SK-N-SH treated with all-trans-retinoic acid at 6 μM for 48 hours (cell line): Measurements from ENCODE around the gene RPL41.

ENCODE experiments used
- CREB5 ChIP-seq: fragments of 250-450 bp; sonication (Bioruptor Pico); IDR thresholded peaks from 2 replicates; pipeline ENCODE4 v1.5.1; 2020; ENCODE audit warnings: low read depth, mild to moderate bottlenecking, moderate library complexity
- PATZ1 ChIP-seq: fragments of 250-450 bp; sonication (Bioruptor Pico); IDR thresholded peaks from 2 replicates; pipeline ENCODE4 v1.8.0; 2020; ENCODE audit warnings: mild to moderate bottlenecking, moderate library complexity, borderline replicate concordance
- POU6F1 ChIP-seq: fragments of 250-450 bp; sonication (Bioruptor Pico); IDR thresholded peaks from 2 replicates; pipeline ENCODE4 v1.8.0; 2021; ENCODE audit warnings: low read depth, mild to moderate bottlenecking, moderate library complexity, borderline replicate concordance
- ZC3H10 ChIP-seq: fragments of 250-450 bp; sonication (Bioruptor Pico); IDR thresholded peaks from 2 replicates; pipeline ENCODE4 v1.5.1; 2021; ENCODE audit warnings: mild to moderate bottlenecking, moderate library complexity
- ZFP3 ChIP-seq: fragments of 250-450 bp; sonication (Bioruptor Pico); IDR thresholded peaks from 2 replicates; pipeline ENCODE4 v1.5.0; 2020; ENCODE audit warnings: mild to moderate bottlenecking, moderate library complexity
- ZFP30 ChIP-seq: fragments of 450-650 bp; formaldehyde crosslinking; IDR thresholded peaks from 2 replicates; pipeline ENCODE4 v1.5.0; 2022; ENCODE audit warnings: mild to moderate bottlenecking, moderate library complexity
- ZNF70 ChIP-seq: fragments of 450-650 bp; formaldehyde crosslinking; IDR thresholded peaks from 2 replicates; pipeline ENCODE4 v1.5.0; 2020; ENCODE audit warnings: mild to moderate bottlenecking, moderate library complexity
- TF ChIP-seq, protein P1 (sequence below): fragments of 250-450 bp; sonication (Bioruptor Pico); IDR thresholded peaks from 2 replicates; pipeline ENCODE4 v1.5.1; 2021; ENCODE audit warnings: mild to moderate bottlenecking, moderate library complexity

GRCh38 chr12:56128670-56129205 is 12.3 kb downstream of the RPL41 start:
- TF ChIP-seq CREB5 (CRISPR knock-in tag) (no peak), ZFP30 (no peak), ZFP3 (no peak), ZC3H10 (CRISPR knock-in tag) (no peak), POU6F1 (CRISPR knock-in tag) (no peak), PATZ1 (CRISPR knock-in tag) (no peak), ZNF70 (no peak)
- TF ChIP-seq, protein P1, sequence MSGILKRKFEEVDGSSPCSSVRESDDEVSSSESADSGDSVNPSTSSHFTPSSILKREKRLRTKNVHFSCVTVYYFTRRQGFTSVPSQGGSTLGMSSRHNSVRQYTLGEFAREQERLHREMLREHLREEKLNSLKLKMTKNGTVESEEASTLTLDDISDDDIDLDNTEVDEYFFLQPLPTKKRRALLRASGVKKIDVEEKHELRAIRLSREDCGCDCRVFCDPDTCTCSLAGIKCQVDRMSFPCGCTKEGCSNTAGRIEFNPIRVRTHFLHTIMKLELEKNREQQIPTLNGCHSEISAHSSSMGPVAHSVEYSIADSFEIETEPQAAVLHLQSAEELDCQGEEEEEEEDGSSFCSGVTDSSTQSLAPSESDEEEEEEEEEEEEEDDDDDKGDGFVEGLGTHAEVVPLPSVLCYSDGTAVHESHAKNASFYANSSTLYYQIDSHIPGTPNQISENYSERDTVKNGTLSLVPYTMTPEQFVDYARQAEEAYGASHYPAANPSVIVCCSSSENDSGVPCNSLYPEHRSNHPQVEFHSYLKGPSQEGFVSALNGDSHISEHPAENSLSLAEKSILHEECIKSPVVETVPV (CRISPR knock-in tag), result no peak
